GM19043 (cell line): ENCODE results near the gene AGPAT2.

Experiments
- ATAC-seq: cut with Tn5 transposase; IDR thresholded peaks from one replicate; pipeline ENCODE4 v1.9.1; 2021; ENCODE audit warnings: low read depth; ENCODE audit not compliant: unreplicated experiment

The AGPAT2 gene

DNA sequence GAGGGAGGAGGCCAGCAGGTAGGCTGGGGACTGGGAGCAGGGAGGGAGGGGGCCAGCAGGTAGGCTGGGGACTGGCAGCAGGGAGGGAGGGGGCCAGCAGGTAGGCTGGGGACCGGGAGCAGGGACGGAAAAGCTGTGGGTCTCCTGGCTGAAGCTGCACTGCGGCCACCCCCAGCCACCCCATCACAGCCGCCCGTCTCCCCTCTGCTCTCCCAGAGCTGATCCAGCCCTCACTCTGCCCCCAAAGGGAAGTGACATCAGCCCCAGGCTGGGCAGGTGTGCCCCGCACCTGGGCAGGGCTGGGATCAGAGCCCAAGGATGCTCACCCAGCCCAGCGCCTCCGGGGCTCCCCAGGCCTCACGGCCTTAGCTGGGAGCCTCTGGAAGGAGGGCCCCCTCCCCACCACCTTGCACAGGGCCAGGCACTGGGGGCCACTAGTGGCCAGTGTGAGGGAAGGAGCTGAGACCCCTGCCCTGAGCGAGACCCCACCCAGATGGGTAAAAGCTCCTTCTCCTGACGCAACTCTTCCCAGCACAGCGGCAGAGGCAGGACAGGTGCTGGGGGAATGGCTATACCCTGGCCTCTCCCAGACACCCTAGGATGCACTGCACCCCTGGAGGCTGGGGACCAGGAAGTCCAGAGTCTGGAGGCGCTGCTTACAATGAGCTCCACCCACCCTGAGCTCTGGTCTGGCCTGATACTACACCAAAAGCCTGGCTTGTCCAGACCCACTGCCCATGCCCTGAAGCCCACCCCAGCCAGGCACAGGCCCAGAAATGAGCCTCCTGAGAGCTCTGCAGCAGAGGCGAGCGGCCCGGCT is 11.6 kb downstream of the AGPAT2 start:
- no peak for ATAC-seq

DNA sequence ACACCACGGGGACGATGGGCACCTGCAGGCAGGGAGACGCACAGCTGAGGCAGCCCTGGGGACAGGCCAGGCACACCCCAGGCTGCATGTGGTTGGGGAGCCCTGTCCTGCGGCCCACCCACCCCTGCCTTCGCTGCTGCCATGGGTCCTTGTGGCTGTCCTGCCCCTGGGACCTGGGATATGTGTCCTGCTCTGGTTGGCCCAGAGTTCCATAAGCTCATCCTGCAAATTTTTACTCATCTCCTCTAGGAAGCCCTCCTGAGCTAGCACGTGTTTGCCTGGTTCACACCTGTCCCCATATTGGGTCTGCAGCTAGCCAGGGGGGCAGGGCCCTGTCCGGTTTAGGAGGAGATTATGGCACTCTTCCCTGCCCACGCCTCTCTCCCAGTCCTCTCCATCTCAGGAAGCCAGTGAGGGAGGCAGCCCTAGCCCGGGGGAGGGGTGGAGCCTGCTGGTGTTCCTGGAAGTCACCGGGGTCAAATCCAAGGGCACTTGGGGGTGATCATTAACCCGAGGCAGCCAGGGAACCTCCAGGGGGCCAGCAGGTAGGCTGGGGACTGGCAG is 12.4 kb downstream of the AGPAT2 start:
- ATAC-seq = no peak

DNA sequence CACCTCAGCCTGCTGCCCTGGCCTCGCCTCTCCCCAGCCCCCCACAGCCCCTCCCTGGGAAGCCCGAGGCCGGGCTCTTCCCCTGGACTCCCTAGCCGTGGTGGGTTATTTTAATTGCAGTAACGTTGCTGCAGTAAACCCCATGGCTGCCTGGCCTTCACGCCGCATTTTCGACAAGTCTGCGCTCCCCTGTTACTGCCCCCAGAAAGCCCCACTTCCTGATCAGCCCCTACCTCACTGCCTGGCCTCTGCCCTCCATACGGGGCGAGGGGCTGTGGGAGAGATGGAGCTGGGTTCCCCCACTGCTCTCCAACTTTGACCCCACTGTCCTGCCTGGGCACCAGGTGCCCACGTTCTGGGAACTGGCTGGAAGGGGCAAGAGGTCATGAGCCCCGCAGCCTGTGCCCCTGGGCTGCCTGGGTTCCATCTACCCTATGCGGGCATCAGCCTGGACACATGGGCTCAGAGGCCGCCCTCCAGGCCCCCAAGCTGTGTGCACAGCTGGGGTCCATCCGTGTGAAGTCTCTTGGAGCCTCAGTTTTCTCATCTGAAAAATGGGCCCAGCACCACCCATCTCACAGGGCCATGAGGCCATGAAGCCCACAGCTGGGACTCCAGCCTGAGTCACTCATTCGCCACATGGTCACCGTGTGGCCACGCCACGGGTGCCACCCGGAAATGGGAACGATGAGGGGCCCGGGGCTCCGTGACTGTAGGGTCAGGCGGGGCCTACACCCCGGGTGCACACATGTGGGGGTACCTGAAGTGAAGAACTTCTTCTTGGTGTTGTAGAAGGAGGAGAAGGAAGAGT is 13.1 kb downstream of the AGPAT2 start:
- no peak for ATAC-seq

DNA sequence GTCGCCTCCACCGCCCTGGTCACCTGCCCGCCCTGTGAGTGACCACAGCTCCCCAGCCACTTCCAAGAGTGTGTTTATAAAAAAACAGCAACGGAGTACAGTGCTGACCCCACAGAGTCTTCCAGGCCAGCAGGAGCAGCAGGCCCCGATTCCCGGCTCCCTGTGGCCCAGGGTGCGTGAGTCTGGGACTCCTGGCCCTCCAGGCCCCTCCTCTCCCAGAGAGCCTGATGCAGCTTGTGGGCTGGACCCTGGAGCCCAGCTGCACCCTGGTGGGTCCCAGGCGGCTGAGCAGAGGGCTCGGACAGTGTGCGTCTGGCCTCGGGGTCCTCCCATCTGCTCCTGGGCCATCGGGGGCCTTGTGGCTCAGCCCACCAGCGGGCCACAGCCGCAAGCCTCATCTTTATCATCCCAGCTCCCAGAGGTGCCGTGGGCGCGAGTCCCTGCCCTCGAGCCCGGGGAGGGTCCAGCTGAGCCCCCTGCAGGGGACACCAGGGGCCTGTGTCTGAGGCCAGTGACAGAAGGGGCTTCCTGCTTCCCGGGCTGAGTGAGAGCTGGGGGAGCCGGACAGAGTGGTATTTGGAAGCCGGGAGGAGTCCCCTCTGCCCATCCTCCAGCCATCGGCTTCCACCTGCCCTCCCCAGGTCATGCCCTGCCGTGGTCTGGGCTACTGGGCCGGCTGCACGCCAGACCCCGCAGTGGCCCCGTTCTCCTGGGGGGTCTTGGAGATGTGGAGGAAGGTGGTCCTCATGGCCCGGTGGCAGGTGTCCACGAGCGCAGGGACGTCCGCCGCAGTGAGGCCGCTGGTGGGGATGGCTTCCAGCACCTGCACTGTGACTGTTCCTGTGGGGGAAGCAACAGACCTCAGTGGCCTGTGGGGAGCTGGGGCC is 13.9 kb downstream of the AGPAT2 start:
- ATAC-seq = no peak

DNA sequence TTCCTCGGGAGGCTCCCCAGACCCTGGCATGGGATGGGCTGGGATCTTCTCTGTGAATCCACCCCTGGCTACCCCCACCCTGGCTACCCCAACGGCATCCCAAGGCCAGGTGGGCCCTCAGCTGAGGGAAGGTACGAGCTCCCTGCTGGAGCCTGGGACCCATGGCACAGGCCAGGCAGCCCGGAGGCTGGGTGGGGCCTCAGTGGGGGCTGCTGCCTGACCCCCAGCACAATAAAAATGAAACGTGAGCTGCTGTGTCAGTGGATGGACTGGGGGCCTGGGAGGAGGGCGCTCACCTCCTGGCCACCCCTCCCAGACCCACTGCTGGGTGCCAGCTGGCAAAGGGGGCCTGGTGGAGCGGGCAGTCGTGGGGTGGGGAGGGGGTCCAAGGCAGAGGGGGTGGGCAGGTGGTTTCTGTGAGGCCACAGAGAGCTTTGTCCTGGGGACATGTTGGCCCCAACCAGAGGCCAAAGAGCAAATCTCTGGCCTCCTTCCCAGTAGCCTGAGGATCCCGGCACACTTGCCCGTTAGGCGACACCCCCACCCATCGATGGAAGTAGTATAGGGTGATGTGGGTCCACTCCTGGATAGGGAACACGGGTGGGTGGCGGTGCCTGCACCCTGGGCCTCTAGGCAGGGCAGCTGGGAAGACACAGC is 14.7 kb downstream of the AGPAT2 start:
- ATAC-seq = no peak

DNA sequence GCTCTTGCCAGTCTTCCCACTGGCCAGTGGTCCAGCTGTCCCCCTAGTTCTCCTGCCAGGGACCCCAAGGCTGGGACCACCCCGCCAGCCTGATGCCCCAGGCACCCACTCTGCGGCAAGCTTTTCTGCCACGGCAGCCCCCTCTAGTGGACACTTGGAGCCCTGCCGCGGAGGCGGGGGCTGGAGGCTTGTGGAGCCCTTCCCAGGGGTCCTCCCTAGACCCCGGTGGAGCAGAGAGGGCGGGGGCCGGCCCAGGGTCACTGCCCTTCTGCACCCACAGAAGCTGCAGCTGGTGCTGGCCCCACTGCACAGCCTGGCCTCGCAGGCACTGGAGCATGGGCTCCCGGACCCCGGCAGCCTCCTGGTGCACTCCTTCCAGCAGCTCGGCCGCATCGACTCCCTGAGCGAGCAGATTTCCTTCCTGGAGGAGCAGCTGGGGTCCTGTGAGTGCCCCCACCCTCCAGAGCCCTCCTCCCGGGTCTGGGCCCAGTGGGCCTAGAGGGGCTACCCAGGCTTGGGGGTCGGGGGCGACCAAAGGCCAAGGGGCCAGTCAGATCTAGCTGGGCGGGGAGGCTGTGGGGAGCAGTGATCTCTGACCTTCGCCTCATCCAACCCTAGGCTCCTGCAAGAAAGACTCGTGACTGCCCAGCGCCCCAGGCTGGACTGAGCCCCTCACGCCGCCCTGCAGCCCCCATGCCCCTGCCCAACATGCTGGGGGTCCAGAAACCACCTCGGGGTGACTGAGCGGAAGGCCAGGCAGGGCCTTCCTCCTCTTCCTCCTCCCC is 15.4 kb downstream of the AGPAT2 start:
- ATAC-seq = no peak

DNA sequence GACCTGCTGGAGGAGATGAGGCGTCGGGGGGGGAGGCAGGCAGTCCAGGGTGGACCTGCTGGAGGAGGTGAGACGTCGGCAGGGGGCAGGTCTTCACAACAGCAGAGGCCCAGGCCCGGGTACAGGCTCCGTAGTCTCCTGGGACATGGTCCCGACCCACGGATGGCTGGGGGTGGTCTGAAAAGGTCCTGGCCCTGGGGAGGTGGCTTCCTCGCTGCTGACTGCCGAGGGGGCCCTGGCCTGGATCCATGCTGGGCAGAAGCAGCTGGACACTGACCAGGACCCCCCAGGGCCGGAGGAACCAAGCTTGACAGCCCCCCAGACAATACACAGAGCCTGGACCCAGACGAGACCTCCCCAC is 16.0 kb downstream of the AGPAT2 start:
- ATAC-seq = no peak

DNA sequence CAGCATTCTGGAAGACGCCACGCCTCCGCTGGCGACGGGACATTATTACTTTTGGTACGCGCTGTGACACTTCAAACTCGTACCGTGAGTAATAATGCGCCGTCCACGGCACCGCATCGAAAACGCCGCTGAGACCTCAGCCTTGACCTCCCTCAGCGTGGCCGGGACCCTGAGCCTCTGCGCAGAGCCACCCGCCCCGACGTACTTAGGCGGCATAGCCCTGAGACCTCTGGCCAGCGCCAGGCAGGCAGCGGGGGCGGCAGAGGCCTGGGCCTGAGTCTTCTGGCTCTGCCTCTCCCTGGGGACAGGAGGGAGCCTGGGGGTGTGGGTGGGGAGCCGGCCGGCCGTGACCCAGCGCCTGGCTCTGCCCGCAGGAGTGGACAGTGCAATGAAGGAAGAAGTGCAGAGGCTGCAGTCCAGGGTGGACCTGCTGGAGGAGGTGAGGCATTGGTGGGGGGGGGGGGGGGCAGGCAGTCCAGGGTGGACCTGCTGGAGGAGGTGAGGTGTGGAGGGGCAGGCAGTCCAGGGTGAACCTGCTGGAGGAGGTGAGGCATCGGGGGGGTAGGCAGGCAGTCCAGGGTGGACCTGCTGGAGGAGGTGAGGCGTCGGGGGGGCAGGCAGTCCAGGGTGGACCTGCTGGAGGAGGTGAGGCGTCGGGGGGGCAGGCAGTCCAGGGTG is 16.5 kb downstream of the AGPAT2 start:
- no peak for ATAC-seq

DNA sequence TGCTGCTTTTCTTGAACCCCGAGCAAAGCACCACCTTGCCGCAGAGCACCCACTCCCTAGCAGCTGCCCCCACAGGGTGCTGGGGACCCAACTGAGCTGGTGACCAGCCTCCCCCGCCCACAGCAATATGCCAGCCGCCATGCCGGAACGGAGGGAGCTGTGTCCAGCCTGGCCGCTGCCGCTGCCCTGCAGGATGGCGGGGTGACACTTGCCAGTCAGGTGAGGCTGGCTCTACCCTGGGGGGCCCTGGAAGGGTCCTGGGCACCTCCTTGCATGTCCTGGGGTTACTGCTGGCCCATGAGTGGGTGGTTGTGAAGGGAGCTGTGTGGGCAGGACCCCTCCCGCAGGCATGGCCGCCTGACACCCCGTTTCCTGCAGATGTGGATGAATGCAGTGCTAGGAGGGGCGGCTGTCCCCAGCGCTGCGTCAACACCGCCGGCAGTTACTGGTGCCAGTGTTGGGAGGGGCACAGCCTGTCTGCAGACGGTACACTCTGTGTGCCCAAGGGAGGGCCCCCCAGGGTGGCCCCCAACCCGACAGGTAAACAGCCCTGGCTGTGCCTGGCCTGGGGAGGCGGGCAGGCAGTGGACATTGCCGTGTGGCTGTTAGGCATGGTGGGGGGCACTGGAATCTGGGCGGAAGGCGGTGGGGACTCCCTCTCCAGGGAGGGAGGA is 17.3 kb downstream of the AGPAT2 start:
- ATAC-seq = no peak

DNA sequence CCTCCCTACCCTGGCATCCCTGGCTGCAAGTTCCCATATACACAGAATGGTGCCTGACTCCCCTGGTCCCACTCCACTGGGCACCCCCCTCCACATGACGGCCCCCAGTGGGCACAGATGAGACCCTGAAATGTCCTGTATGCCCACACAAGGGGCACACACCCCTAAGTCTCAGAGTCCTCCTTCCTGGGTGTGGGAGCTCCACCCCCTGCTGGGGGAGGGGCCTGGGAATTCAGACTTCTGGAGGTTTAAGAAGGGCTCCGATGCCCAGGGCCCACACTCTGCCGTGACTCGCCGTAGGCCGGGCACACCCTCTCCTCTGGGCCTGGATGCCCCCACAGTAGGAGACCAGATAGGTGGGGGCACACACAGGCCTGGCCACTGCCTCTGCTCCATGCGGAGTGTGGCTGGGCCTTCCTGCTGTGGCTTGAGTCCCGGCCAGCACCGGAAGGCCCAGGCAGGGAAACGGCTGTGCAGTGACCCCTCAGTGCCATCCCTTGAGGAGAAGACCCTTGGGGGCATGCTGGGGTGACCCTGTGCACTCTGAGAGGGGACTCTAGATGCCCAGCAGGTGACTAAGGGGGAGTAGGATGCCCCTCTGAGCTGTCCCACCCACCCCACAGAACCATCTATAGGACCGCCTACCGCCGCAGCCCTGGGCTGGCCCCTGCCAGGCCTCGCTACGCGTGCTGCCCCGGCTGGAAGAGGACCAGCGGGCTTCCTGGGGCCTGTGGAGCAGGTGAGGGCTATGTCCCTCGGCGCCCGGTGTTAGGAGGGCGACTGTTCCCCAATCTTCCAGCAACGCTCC is 18.1 kb downstream of the AGPAT2 start:
- no peak for ATAC-seq

DNA sequence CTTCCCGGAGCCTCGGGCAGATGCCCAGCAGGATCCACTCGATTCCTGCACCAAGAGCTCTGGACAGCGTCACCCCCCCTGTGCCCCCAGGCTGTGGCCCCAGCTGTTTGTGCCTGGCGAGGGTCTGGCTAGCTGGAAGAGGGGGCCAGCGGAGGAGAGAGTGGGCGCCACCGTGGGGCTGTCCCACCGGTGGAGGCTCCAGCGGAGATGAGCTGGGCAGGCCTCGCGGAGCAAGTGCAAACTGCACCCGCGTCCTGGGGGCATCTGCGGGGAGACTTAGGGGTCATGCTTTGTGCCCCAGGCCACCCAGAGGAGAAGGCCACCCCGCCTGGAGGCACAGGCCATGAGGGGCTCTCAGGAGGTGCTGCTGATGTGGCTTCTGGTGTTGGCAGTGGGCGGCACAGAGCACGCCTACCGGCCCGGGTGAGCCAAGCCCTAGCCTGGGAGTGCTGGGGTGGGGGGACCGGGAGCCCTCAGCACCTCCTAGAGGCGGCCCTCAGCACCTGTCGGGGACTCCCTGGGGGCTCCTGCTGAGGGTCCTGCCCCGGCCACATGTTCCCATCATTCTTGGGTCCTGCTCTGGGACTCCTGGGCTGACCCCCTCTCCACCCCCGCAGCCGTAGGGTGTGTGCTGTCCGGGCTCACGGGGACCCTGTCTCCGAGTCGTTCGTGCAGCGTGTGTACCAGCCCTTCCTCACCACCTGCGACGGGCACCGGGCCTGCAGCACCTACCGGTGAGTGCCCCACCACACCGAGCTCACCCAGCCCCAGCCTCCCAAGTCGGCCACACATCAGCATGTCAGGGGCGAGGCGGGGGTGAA is 19.1 kb downstream of the AGPAT2 start:
- no peak for ATAC-seq

DNA sequence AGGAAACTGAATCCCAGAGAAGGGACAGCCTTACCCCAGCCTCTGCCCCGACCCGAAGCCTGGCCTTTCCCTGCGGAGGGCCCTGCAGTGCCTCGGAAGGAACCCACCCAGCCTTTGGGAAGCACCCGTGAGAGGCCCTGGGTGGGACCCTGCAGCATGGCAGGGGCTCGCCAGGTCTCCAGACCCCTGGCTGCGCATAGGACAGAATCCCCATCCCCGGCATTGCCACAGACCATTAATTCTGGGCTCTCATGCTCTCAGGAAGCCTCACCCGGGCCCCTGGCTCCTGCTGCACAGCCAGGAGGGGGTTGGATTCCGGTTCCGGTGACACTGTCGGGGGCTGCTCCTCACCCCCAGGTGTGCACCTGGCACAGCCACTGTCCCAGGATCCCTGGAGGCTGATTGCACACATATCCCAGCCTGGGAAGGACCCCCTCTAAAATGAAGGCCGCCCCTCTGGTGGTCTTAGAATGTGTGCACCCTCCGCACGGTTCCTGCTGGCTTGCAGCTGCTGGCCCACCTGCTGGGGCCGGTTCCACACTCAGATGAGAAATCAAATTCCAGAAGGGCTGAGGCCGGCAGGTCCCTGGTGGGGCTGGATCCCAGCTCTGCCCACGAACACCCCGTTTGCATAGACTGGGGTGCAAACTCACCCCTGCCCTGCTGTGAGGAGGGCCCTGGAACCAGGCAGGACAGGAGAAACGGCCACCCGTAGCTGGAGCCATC is 19.9 kb downstream of the AGPAT2 start:
- ATAC-seq = no peak

DNA sequence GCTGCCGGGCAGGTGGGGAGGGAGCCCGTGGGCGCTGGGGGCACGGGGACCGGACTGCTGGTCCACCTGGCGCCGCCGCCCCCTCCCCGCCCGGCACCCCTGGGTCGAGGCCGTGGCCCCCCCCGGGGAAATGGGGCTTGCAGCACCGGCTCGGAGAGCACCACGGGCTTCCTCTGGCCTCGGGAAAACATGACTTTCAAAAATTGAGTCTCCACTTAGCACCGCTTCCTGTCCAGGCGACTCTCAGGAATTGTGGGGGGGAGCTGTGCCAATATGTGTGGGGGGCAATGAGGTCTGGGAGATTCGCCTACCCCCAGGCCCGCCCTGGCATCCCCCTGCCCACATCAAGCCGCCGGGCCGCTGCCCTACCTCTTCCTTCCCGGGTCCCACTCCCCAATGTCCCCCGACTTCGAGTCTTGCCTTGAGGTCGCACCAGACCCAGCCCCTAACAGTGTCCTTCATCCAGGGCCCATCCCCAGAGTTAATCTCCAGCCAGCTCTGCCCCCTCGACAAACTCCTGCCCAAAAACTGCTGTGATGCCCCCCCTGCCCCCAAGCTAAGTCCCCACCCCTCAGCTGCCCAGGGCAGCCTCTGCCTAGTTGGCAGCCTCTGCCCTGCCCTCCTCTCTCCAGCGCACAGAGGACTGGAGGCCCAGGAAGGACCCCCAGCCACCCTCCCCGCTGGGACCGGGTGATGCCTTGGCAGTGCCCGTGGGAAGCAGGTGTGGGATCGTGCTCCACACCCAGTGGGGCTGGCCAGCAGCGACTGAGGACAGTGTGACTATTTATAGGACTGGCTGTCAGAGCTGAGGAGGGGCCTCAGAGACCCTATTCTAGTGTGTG is 20.7 kb downstream of the AGPAT2 start:
- no peak for ATAC-seq

DNA sequence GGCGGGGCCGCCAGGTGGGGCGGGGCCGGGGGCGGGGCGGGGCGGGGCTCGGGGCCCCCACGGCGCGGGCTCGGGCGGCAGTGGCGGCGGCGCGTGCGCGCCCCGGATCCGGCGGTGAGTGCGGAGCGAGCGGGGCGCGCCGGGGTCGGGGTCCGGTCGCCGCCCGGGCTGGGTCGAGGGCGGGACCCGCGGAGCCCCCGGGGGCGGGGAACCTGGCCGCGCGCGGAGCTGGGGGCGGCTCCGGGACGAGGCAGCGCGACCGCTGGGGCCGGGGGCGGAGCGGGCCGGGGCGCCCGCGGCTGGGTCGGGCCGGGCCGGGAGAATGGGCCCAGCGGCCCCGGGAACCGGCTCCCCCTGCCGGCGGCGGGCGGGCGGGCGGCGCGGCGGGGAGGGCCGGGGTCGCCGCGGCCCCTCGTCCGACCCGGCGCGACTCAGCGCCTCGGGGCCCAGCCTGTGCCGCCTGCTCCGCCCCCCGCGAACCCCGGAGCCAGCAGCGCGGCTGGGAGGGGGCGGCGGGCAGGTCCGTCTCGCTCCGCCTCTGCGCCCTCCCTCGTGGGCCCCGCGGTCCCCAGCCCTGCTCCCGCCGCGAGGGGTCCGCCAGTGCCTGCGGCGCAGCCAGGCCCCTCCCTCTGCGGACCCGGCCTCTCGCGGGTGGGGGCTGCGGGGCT is 21.4 kb downstream of the AGPAT2 start:
- no peak for ATAC-seq
